HepG2 (cell line): ENCODE data around the gene COL10A1. TPM values are rescaled to one million over a fixed set of nuclear protein-coding genes. Genes with fewer than 3 reads are reported as not detected.

Experiments used
- ATAC-seq: fragments of 200-7000 bp; cut with Tn5 transposase; 3 replicates; pipeline ENCODE4 v1.9.1; 2020; ENCODE audit warnings: mild to moderate bottlenecking, moderate library complexity
- BruUV-seq: library from RNA; stranded (reverse); fragments of 400-500 nt; replicated peaks from 2 replicates; lab custom pipeline; 2021; lab: Mats Ljungman, UMichigan
- CTCF ChIA-PET: fragments of 300-600 bp; formaldehyde crosslinking; extraction: SDS; loops from one replicate; lab custom pipeline; 2021; ENCODE audit warnings: low total read pairs, inconsistent platforms, low intra/inter-chr PET ratio; lab: Yijun Ruan, JAX
- POLR2A ChIA-PET: fragments of 350-600 bp; sonication (Branson Sonifier 250); formaldehyde crosslinking; loops from one replicate; lab custom pipeline; 2020; ENCODE audit warnings: antibody characterized with exemption, inconsistent platforms; lab: Yijun Ruan, JAX
- DNase-seq: peaks from one replicate; pipeline ENCODE4 v3.0.0-alpha.2; 2015; ENCODE audit warnings: low spot score
- FAIRE-seq: peaks from 3 replicates; lab custom pipeline; 2011; peaks lifted over from hg19 to GRCh38; lab: Jason Lieb, UNC
- H2AFZ ChIP-seq: one replicate; pipeline ENCODE4 v1.6.1; 2011; ENCODE audit warnings: low read length, inconsistent platforms
- H3K27ac ChIP-seq: fragments of 300-600 bp; 3 replicates; pipeline ENCODE4 v1.8.0; 2011; ENCODE audit warnings: mixed run types, mild to moderate bottlenecking, mixed read lengths, low read length, inconsistent platforms; ENCODE audit not compliant: insufficient read depth; ENCODE audit errors: extremely low read length
- H3K27me3 ChIP-seq, 2 experiments: fragments of 200-600 bp in 1 of 2; 2 replicates in 1 of 2; 3 replicates in 1 of 2; pipeline versions ENCODE4 v1.6.0 to v1.8.0; 2011; ENCODE audit warnings: low read length in 2 of 2, mild to moderate bottlenecking in 2 of 2, moderate library complexity in 2 of 2, inconsistent platforms in 1 of 2; ENCODE audit not compliant: insufficient read depth in 2 of 2, control insufficient read depth in 1 of 2
- H3K36me3 ChIP-seq, 2 experiments: fragments of 200-600 bp in 1 of 2; replicated peaks in 1 of 2; 2 replicates in 1 of 2; 3 replicates in 1 of 2; pipeline versions ENCODE4 v1.5.1 to v1.8.0; 2011; ENCODE audit warnings: low read length in 2 of 2, inconsistent platforms in 1 of 2; ENCODE audit not compliant: insufficient read depth in 2 of 2, control insufficient read depth in 1 of 2
- H3K4me1 ChIP-seq: 2 replicates; pipeline ENCODE4 v1.5.1; 2012; ENCODE audit warnings: low read length, inconsistent platforms; ENCODE audit not compliant: insufficient read depth
- H3K4me2 ChIP-seq: 2 replicates; pipeline ENCODE4 v1.6.0; 2011; ENCODE audit warnings: low read depth, low read length, inconsistent platforms
- H3K4me3 ChIP-seq, 3 experiments: fragments of 200-600 bp in 1 of 3; sonication (generic), shearing (Covaris generic) in 1 of 3; replicated peaks in 1 of 3; 2 replicates each; pipeline ENCODE4 v1.5.1; 2011 to 2016; ENCODE audit warnings: low read length in 3 of 3, inconsistent platforms in 2 of 3, low read depth in 2 of 3, mild to moderate bottlenecking in 2 of 3, control low read depth in 1 of 3, mixed read lengths in 1 of 3; ENCODE audit not compliant: insufficient read depth in 1 of 3
- H3K79me2 ChIP-seq: one replicate; pipeline ENCODE4 v1.6.1; 2011; ENCODE audit warnings: low read length, inconsistent platforms; ENCODE audit not compliant: insufficient read depth
- H3K9ac ChIP-seq: 2 replicates; pipeline ENCODE4 v1.6.0; 2011; ENCODE audit warnings: mild to moderate bottlenecking, low read depth, low read length, inconsistent platforms; ENCODE audit not compliant: insufficient read depth
- H3K9me3 ChIP-seq: 2 replicates; pipeline ENCODE4 v1.5.1; 2012; ENCODE audit warnings: mild to moderate bottlenecking, low read length
- H4K20me1 ChIP-seq: 2 replicates; pipeline ENCODE4 v1.6.0; 2011; ENCODE audit warnings: inconsistent platforms, mild to moderate bottlenecking, low read length, moderate library complexity; ENCODE audit not compliant: insufficient read depth
- HMG20A ChIP-seq: IDR thresholded peaks from 2 replicates; pipeline ENCODE4 v1.6.1; 2016; ENCODE audit warnings: borderline replicate concordance
- NFE2L1 ChIP-seq: sonication (generic); formaldehyde crosslinking; IDR thresholded peaks from 2 replicates; pipeline ENCODE4 v1.4.0; 2020; ENCODE audit warnings: missing genetic modification reagents, mild to moderate bottlenecking, borderline replicate concordance
- SMC3 ChIP-seq: IDR thresholded peaks from 2 replicates; pipeline ENCODE4 v1.6.1; 2011; ENCODE audit warnings: low read length, improper control_type of control experiment
- STAG1 ChIP-seq: sonication (generic); formaldehyde crosslinking; IDR thresholded peaks from 2 replicates; pipeline ENCODE4 v1.4.0; 2020; ENCODE audit warnings: missing genetic modification reagents
- ZNF777 ChIP-seq: sonication (generic); formaldehyde crosslinking; IDR thresholded peaks from 2 replicates; pipeline ENCODE4 v1.4.0; 2020; ENCODE audit warnings: missing genetic modification reagents
- WGBS: methylation state at CpG from one replicate; pipeline ENCODE4 v1.1.6; 2017; ENCODE audit warnings: low lambda C conversion rate; 5-methylcytosine and 5-hydroxymethylcytosine counted together
- in situ Hi-C: cut with HindIII; loops from 2 replicates; pipeline ENCODE4 v1.10.0; 2017; ENCODE audit warnings: low pct_unique_long_range_greater_than_20kb; ENCODE audit not compliant: extremely low pct_ligation_motif_present
- intact Hi-C: fragments of 100-400 bp; cut with micrococcal nuclease; formaldehyde crosslinking; loops from one replicate; pipeline ENCODE4 v1.10.0; 2022; ENCODE audit not compliant: unreplicated experiment
- polyA plus RNA-seq, 8 experiments: library from polyadenylated mRNA; depleted of rRNA in 3 of 8; stranded (reverse) in 7 of 8; unstranded in 1 of 8; fragments of >200 nt; fragmentation: Illumina TruSeq in 4 of 8; extraction: Trizol in 4 of 8; gene quantifications; 2 replicates each; pipeline versions ENCODE4 v1.2.1 to v1.2.3, GENCODE V29; 2011 to 2016; ENCODE audit warnings: low read depth in 4 of 8, missing spikeins in 1 of 8, mixed read lengths in 1 of 8; ENCODE audit not compliant: insufficient read depth in 1 of 8
- total RNA-seq, 5 experiments: library from RNA; depleted of rRNA; stranded (reverse); fragments of >200 nt; fragmentation: Illumina TruSeq; extraction: Trizol; gene quantifications; 2 replicates each; pipeline ENCODE4 v1.2.3, GENCODE V29; 2016; ENCODE audit warnings: low read depth in 1 of 5
- TF ChIP-seq, protein P1 (sequence below): IDR thresholded peaks from 2 replicates; pipeline ENCODE4 v1.6.1; 2012; ENCODE audit warnings: low read depth, low read length, improper control_type of control experiment
- TF ChIP-seq, protein P2 (sequence below): sonication (generic); formaldehyde crosslinking; IDR thresholded peaks from 2 replicates; pipeline ENCODE4 v1.5.0; 2020; ENCODE audit warnings: mild to moderate bottlenecking, missing genetic modification reagents

The COL10A1 gene
- total and polyA plus RNA-seq, 2 of the 13 experiments (the other 11 are each of a cell fraction or from before 2014, with no cell fraction given), result 0.07 TPM; not detected in 1

DNA sequence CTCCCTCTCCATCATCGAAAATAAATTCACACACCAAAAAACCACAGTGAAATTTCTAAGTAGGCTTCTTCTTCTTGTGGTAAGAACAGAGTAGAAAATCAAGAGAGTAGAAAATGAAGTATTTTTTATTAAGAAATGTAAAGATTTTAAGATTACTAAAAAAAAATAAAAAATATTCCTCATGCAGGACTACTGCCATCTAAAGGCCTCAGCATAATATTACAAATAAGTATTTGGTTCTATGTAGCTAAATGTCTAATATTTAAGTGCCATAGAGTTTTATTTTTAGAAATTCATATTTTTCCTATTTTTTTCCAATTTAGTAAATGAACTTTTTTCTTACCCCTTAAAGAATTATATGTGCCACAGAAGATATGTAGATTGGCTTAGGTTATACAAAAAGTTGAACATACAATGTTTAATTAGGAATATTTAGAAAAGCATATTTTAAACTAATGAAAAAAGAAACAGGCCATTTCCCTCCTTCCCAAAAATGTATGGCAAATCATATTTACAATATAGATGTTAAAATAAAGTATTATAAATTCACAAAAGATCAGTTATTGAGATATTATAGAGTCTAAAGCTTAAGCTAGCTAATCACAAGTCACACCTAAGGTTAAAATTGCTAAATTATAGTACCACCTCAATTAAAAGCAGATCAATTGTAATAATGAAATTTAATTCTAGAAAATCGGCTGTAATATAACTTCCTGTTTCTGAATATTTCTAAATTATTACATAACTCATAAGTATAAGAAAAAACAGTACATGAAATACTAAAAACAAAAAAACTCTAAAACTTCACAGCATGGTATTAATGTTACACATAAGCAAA, 28.7 kb downstream of the COL10A1 start:
- TF ChIP-seq HMG20A (CRISPR knock-in tag) (0 out of 2 replicates have a peak, but pooled peaks have one; percentile 18), NFE2L1 (CRISPR knock-in tag) (no peak), STAG1 (CRISPR knock-in tag) (peak; percentile 59), ZNF777 (no peak), SMC3 (peak; percentile 67)
- TF ChIP-seq, protein P1, sequence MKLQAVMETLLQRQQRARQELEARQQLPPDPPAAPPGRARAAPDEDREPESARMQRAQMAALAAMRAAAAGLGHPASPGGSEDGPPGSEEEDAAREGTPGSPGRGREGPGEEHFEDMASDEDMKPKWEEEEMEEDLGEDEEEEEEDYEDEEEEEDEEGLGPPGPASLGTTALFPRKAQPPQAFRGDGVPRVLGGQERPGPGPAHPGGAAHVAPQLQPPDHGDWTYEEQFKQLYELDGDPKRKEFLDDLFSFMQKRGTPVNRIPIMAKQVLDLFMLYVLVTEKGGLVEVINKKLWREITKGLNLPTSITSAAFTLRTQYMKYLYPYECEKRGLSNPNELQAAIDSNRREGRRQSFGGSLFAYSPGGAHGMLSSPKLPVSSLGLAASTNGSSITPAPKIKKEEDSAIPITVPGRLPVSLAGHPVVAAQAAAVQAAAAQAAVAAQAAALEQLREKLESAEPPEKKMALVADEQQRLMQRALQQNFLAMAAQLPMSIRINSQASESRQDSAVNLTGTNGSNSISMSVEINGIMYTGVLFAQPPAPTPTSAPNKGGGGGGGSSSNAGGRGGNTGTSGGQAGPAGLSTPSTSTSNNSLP, result peak; percentile 72; the same call in 1 of the 2 replicates
- TF ChIP-seq, protein P2, sequence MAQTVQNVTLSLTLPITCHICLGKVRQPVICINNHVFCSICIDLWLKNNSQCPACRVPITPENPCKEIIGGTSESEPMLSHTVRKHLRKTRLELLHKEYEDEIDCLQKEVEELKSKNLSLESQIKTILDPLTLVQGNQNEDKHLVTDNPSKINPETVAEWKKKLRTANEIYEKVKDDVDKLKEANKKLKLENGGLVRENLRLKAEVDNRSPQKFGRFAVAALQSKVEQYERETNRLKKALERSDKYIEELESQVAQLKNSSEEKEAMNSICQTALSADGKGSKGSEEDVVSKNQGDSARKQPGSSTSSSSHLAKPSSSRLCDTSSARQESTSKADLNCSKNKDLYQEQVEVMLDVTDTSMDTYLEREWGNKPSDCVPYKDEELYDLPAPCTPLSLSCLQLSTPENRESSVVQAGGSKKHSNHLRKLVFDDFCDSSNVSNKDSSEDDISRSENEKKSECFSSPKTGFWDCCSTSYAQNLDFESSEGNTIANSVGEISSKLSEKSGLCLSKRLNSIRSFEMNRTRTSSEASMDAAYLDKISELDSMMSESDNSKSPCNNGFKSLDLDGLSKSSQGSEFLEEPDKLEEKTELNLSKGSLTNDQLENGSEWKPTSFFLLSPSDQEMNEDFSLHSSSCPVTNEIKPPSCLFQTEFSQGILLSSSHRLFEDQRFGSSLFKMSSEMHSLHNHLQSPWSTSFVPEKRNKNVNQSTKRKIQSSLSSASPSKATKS, result 0 out of 2 replicates have a peak, but pooled peaks have one; percentile 14
- TF ChIP-seq, all 625 proteins: peak for 5
- ATAC-seq (no peak), FAIRE-seq (no peak), DNase-seq (no peak)
- Histone ChIP-seq H3K4me2 (no peak overlapping the region), H3K4me3 (no peak overlapping the region), H3K4me1 (peaks cover 27% of the 10 kb centered on the region), H3K27me3 (no peaks in the 10 kb centered on the region; a peak in 1 of 5 replicates), H3K79me2 (peaks cover 7% of the 10 kb centered on the region), H2AFZ (no peak overlapping the region), H3K9me3 (peaks cover 15% of the 10 kb centered on the region), H4K20me1 (no peaks in the 10 kb centered on the region), H3K27ac (no peak overlapping the region), H3K36me3 (no peaks in the 10 kb centered on the region), H3K9ac (no peak overlapping the region)
- intact Hi-C loops (loop anchor here (1.0 kb wide), 2 partner anchors 37 to 86 kb away; partner anchors contain the start of gene FRK), in situ Hi-C loops (loop anchor here (5.0 kb wide), 1 partner anchor 85 kb away; no protein-coding TSS in a partner anchor)
- 48% methylated on average over 2 of the region's 2 CpGs for WGBS
- no TSS peak for BruUV-seq
- CTCF ChIA-PET, result interaction anchor here (2.7 kb wide), 1 partner anchor 86 kb away, joined by 68 read pairs; no protein-coding TSS in a partner anchor
- POLR2A ChIA-PET, result interaction anchor here (1.7 to 1.8 kb wide), 2 partner anchors 36 to 85 kb away, joined by 4 read pairs; partner anchors contain the start of gene FRK
